ENCODE data around the gene PGLYRP2. TPM values are rescaled to one million over a fixed set of nuclear protein-coding genes. Genes with fewer than 3 reads are reported as not detected.

PGLYRP2 gene
- total RNA-seq, 1 donor from 2014 or later = 1.1 TPM

GRCh38 chr19:15456441-15456840, 22.9 kb downstream of the PGLYRP2 start:
- no peak for DNase-seq

GRCh38 chr19:15455996-15456395, 23.3 kb downstream of the PGLYRP2 start:
- DNase-seq = no peak

GRCh38 chr19:15453906-15454860, 25.1 kb downstream of the PGLYRP2 start:
- DNase-seq = no peak

GRCh38 chr19:15453091-15453578, 26.2 kb downstream of the PGLYRP2 start:
- DNase-seq = no peak

- peak; percentile 84 for DNase-seq
Observed at GRCh38 chr19:15452111-15453047, 26.9 kb downstream of the PGLYRP2 start.

- no peak for DNase-seq
Observed at GRCh38 chr19:15450528-15450890, 28.8 kb downstream of the PGLYRP2 start.

GRCh38 chr19:15449620-15450527, 29.4 kb downstream of the PGLYRP2 start, which contains the start of gene WIZ:
Gene WIZ, minus strand, starts transcription at chr19:15449956. Its CDS starts 1,649 bp downstream, at chr19:15448307.
- peak; percentile 48 for DNase-seq

- DNase-seq = no peak
Observed at GRCh38 chr19:15448778-15449619, 30.3 kb downstream of the PGLYRP2 start.

GRCh38 chr19:15448044-15448777, 31.1 kb downstream of the PGLYRP2 start:
- no peak for DNase-seq

GRCh38 chr19:15447057-15447456, 32.2 kb downstream of the PGLYRP2 start:
- no peak for DNase-seq

GRCh38 chr19:15445807-15446376, 33.4 kb downstream of the PGLYRP2 start:
- no peak for DNase-seq

GRCh38 chr19:15445227-15445605, 34.1 kb downstream of the PGLYRP2 start:
- DNase-seq = no peak

GRCh38 chr19:15444505-15445226, 34.6 kb downstream of the PGLYRP2 start:
- no peak for DNase-seq

GRCh38 chr19:15443838-15444237, 35.5 kb downstream of the PGLYRP2 start:
- DNase-seq = no peak

GRCh38 chr19:15443325-15443724, 36.0 kb downstream of the PGLYRP2 start:
- no peak for DNase-seq

- DNase-seq = no peak
Observed at GRCh38 chr19:15442142-15442920, 37.0 kb downstream of the PGLYRP2 start.

- DNase-seq = no peak
Observed at GRCh38 chr19:15441317-15441716, 38.0 kb downstream of the PGLYRP2 start.

Measured in skin of body (tissue), 2 donors.